Peyer's patch (tissue), 4 donors: ENCODE data around the gene OR2G3.

ENCODE experiments used
- CTCF ChIP-seq, 6 experiments: fragments of 450-650 bp in 4 of 6; fragments of 200-600 bp in 2 of 6; sonication (generic) in 1 of 6; IDR thresholded peaks; one replicate each; pipeline ENCODE4 v1.5.1; 2017 to 2019; ENCODE audit warnings: antibody characterized with exemption in 6 of 6, mild to moderate bottlenecking in 3 of 6, moderate library complexity in 1 of 6
- POLR2A ChIP-seq, 2 donors: fragments of 450-650 bp; IDR thresholded peaks; one replicate each; pipeline ENCODE4 v1.5.1; 2017; ENCODE audit warnings: antibody characterized with exemption in 2 of 2, mild to moderate bottlenecking in 2 of 2, moderate library complexity in 2 of 2

- TF ChIP-seq CTCF (IDR thresholded peaks at IDR 0.05) (no peak), POLR2A (IDR thresholded peaks at IDR 0.05) (no peak)
Measured at GRCh38 chr1:247578946-247579460, 26.4 kb upstream of the OR2G3 start.
